ENCODE measurements around the gene YAP1. TPM values are rescaled to one million over a fixed set of nuclear protein-coding genes. Genes with fewer than 3 reads are reported as not detected.
"Not testable (repeated sequence)": the region's sequence is repeated elsewhere in the genome, so short reads cannot be mapped to it uniquely, and the experiment has no call there.

Gene YAP1
- total RNA-seq, 1 experiment from 2014 or later = 134 TPM

GRCh38 chr11:102199673-102200072 is 89.4 kb downstream of the YAP1 start:
- ChIA-PET CTCF (no interaction called here), POLR2A (ENCODE audit: low non-redundant PET) (no interaction called here)
- H3K4me3 ChIP-seq (ENCODE audit: low read depth, low read length, poor library complexity, severe bottlenecking) = no peak overlapping the region
- peaks cover 5% of the 10 kb centered on the region for H3K36me3 ChIP-seq (ENCODE audit: insufficient read depth, low read length, poor library complexity, severe bottlenecking)
- no peak for DNase-seq (ENCODE audit: low spot score)
- no TSS peak for BruUV-seq (replicated peaks)
- TF ChIP-seq, protein P1, sequence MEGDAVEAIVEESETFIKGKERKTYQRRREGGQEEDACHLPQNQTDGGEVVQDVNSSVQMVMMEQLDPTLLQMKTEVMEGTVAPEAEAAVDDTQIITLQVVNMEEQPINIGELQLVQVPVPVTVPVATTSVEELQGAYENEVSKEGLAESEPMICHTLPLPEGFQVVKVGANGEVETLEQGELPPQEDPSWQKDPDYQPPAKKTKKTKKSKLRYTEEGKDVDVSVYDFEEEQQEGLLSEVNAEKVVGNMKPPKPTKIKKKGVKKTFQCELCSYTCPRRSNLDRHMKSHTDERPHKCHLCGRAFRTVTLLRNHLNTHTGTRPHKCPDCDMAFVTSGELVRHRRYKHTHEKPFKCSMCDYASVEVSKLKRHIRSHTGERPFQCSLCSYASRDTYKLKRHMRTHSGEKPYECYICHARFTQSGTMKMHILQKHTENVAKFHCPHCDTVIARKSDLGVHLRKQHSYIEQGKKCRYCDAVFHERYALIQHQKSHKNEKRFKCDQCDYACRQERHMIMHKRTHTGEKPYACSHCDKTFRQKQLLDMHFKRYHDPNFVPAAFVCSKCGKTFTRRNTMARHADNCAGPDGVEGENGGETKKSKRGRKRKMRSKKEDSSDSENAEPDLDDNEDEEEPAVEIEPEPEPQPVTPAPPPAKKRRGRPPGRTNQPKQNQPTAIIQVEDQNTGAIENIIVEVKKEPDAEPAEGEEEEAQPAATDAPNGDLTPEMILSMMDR (conservative IDR thresholded peaks at IDR 0.05; ENCODE audit: low read depth, low read length) = no peak
- no peak for TF ChIP-seq EZH2 (IDR thresholded peaks at IDR 0.05; ENCODE audit: borderline replicate concordance, low read depth, low read length, poor library complexity, severe bottlenecking)
- intact Hi-C loops (cut with micrococcal nuclease; ENCODE audit: unreplicated experiment) = no loop called here
- peaks cover 20% of the 10 kb centered on the region for H3K4me1 ChIP-seq (ENCODE audit: insufficient read depth, low read length, poor library complexity, severe bottlenecking)
- H3K27ac ChIP-seq (ENCODE audit: low read depth, low read length, poor library complexity, severe bottlenecking) = no peak overlapping the region
- H3K27me3 ChIP-seq (replicated peaks; ENCODE audit: insufficient read depth, low read depth, low read length, poor library complexity) = no peaks in the 10 kb centered on the region
- H3K9me3 ChIP-seq (ENCODE audit: low read depth, low read length, poor library complexity, severe bottlenecking) = peaks cover 7% of the 10 kb centered on the region

DNA sequence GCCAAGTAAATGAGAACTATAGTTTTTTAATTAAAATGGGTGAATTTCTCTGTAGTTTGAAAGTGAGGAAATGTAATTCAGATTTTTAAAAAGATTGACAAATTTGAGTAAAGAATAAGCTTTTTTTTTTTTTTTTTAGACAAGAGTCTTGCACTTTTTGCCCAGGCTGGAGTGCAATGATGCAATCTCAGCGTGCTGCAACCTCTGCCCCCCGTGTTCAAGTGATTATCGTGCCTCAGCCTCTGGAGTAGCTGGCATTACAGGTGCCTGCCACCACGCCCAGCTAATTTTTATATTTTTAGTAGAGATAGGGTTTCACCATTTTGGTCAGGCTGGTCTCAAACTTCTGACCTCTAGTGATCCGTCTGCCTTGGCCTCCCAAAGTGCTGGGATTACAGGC is 90.1 kb downstream of the YAP1 start:
- H3K27me3 ChIP-seq (replicated peaks; ENCODE audit: insufficient read depth, low read depth, low read length, poor library complexity); DNase-seq (ENCODE audit: low spot score); BruUV-seq (replicated peaks); H3K27ac ChIP-seq (ENCODE audit: low read depth, low read length, poor library complexity, severe bottlenecking); intact Hi-C loops (cut with micrococcal nuclease; ENCODE audit: unreplicated experiment); H3K9me3 ChIP-seq (ENCODE audit: low read depth, low read length, poor library complexity, severe bottlenecking); POLR2A ChIA-PET (ENCODE audit: low non-redundant PET); H3K36me3 ChIP-seq (ENCODE audit: insufficient read depth, low read length, poor library complexity, severe bottlenecking); H3K4me3 ChIP-seq (ENCODE audit: low read depth, low read length, poor library complexity, severe bottlenecking); CTCF ChIA-PET: not testable (repeated sequence)
- H3K4me1 ChIP-seq (ENCODE audit: insufficient read depth, low read length, poor library complexity, severe bottlenecking) = peaks cover 20% of the 10 kb centered on the region

DNA sequence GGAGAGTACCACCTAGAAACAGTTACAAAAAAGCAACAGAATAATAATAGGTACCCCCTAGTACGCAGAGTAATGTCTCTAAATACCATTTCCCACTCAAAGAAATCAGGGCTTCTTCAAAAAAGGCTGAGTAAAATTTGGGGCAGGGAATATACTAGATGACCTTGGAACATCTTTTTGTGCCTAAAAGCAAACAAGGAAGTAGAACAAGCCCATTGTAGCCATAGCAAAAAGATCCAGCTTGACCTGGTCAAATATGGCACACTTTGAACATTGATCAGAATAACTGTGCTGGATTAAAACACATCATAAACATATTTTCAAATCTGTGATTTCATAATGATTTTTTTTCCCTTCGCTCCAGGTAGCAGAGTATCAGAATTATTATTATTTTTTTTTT is 91.5 kb downstream of the YAP1 start:
- no TSS peak for BruUV-seq (replicated peaks)
- Histone ChIP-seq H3K27me3 (replicated peaks; ENCODE audit: insufficient read depth, low read depth, low read length, poor library complexity) (no peaks in the 10 kb centered on the region), H3K4me1 (ENCODE audit: insufficient read depth, low read length, poor library complexity, severe bottlenecking) (peaks cover 19% of the 10 kb centered on the region), H3K4me3 (ENCODE audit: low read depth, low read length, poor library complexity, severe bottlenecking) (no peak overlapping the region), H3K36me3 (ENCODE audit: insufficient read depth, low read length, poor library complexity, severe bottlenecking) (peaks cover 9% of the 10 kb centered on the region), H3K27ac (ENCODE audit: low read depth, low read length, poor library complexity, severe bottlenecking) (no peak overlapping the region), H3K9me3 (ENCODE audit: low read depth, low read length, poor library complexity, severe bottlenecking) (no peaks in the 10 kb centered on the region)
- intact Hi-C loops (cut with micrococcal nuclease; ENCODE audit: unreplicated experiment) = no loop called here
- ChIA-PET CTCF (no interaction called here), POLR2A (ENCODE audit: low non-redundant PET) (no interaction called here)
- TF ChIP-seq, protein P1 (conservative IDR thresholded peaks at IDR 0.05; ENCODE audit: low read depth, low read length) = no peak
- TF ChIP-seq EZH2 (IDR thresholded peaks at IDR 0.05; ENCODE audit: borderline replicate concordance, low read depth, low read length, poor library complexity, severe bottlenecking) = no peak
- no peak for DNase-seq (ENCODE audit: low spot score)

DNA sequence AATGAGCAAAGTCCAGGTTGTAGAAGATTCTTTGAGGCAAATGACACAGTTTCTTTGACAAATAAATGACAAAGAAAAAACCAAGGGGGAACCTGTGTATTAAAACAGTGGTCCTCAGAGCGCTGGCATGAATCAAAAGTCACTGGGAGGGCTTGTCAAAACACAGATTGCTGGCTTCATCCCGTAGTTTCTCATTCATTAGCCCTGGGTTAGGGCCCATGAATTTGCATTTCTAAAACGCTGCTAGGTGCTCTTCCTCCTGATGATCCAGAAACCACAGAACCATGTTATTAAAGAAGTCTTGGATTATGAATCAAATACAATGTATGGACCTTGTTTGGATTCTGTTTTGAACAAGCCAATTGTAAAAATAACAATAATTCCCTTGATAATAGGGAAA is 92.7 kb downstream of the YAP1 start:
- Histone ChIP-seq H3K27ac (ENCODE audit: low read depth, low read length, poor library complexity, severe bottlenecking) (no peak overlapping the region), H3K27me3 (replicated peaks; ENCODE audit: insufficient read depth, low read depth, low read length, poor library complexity) (no peaks in the 10 kb centered on the region), H3K36me3 (ENCODE audit: insufficient read depth, low read length, poor library complexity, severe bottlenecking) (peaks cover 17% of the 10 kb centered on the region), H3K9me3 (ENCODE audit: low read depth, low read length, poor library complexity, severe bottlenecking) (no peaks in the 10 kb centered on the region), H3K4me1 (ENCODE audit: insufficient read depth, low read length, poor library complexity, severe bottlenecking) (peaks cover 7% of the 10 kb centered on the region), H3K4me3 (ENCODE audit: low read depth, low read length, poor library complexity, severe bottlenecking) (no peak overlapping the region)
- DNase-seq (ENCODE audit: low spot score) = no peak
- BruUV-seq (replicated peaks) = no TSS peak
- TF ChIP-seq EZH2 (IDR thresholded peaks at IDR 0.05; ENCODE audit: borderline replicate concordance, low read depth, low read length, poor library complexity, severe bottlenecking) = no peak
- TF ChIP-seq, protein P1 (conservative IDR thresholded peaks at IDR 0.05; ENCODE audit: low read depth, low read length) = no peak
- POLR2A ChIA-PET (ENCODE audit: low non-redundant PET) = no interaction called here
- intact Hi-C loops (cut with micrococcal nuclease; ENCODE audit: unreplicated experiment) = no loop called here
- CTCF ChIA-PET = no interaction called here
